RPMI7951 (cell line): ENCODE results near the gene JAM3. TPM values are rescaled to one million over a fixed set of nuclear protein-coding genes. Genes with fewer than 3 reads are reported as not detected.

Experiments
- DNase-seq: peaks from one replicate; pipeline ENCODE4 v3.0.0-alpha.2; 2012; ENCODE audit warnings: low read depth
- total RNA-seq: library from RNA; depleted of rRNA; stranded (reverse); fragments of >200 nt; shearing (Covaris generic); gene quantifications from 2 replicates; pipeline ENCODE4 v1.2.3, GENCODE V29; 2014; rRNA removed

The JAM3 gene
- total RNA-seq: 49.1 and 51.9 TPM in 2 replicates

- peak; percentile 91 for DNase-seq
Measured at GRCh38 chr11:134068829-134069425, at the start of gene JAM3. TSS of gene JAM3 (plus strand) at chr11:134069072. CDS start at chr11:134069084, 12 bp downstream.

- no peak for DNase-seq
Measured at GRCh38 chr11:134019500-134019899, 49.4 kb upstream of the JAM3 start.

- no peak for DNase-seq
Measured at GRCh38 chr11:134020598-134020997, 48.3 kb upstream of the JAM3 start.

GRCh38 chr11:134021326-134021725 lies 47.5 kb upstream of the JAM3 start:
- DNase-seq: no peak

GRCh38 chr11:134022748-134023147 lies 46.1 kb upstream of the JAM3 start:
- no peak for DNase-seq

- DNase-seq: peak; percentile 85
Measured at GRCh38 chr11:134024420-134025081, 44.3 kb upstream of the JAM3 start.

- DNase-seq: no peak
Measured at GRCh38 chr11:134025082-134025429, 43.8 kb upstream of the JAM3 start.

GRCh38 chr11:134026655-134027343 lies 42.1 kb upstream of the JAM3 start:
- peak; percentile 49 for DNase-seq

- DNase-seq: no peak
Measured at GRCh38 chr11:134027671-134028070, 41.2 kb upstream of the JAM3 start.

- DNase-seq: no peak
Measured at GRCh38 chr11:134028368-134028920, 40.4 kb upstream of the JAM3 start.

- DNase-seq: no peak
Measured at GRCh38 chr11:134030853-134031252, 38.0 kb upstream of the JAM3 start.

- no peak for DNase-seq
Measured at GRCh38 chr11:134032043-134032442, 36.8 kb upstream of the JAM3 start.

GRCh38 chr11:134032501-134033091 lies 36.3 kb upstream of the JAM3 start:
- DNase-seq: peak; percentile 72

GRCh38 chr11:134033276-134033675 lies 35.6 kb upstream of the JAM3 start:
- DNase-seq: no peak

GRCh38 chr11:134033696-134034491 lies 35.0 kb upstream of the JAM3 start:
- DNase-seq: peak; percentile 88

GRCh38 chr11:134034496-134035381 lies 34.1 kb upstream of the JAM3 start:
- no peak for DNase-seq

- DNase-seq: no peak
Measured at GRCh38 chr11:134036492-134037045, 32.3 kb upstream of the JAM3 start.

- peak; percentile 77 for DNase-seq
Measured at GRCh38 chr11:134037046-134037908, 31.6 kb upstream of the JAM3 start.

GRCh38 chr11:134038897-134039470 lies 29.9 kb upstream of the JAM3 start:
- DNase-seq: no peak
